Activated CD4-positive, alpha-beta T cell treated with anti-CD3 and anti-CD28 coated beads, Interleukin-2, amount 50 U/mL, for 48 hours (primary cell): Measurements from ENCODE around the gene NFKBIE.
"Not testable (repeated sequence)": the region's sequence is repeated elsewhere in the genome, so short reads cannot be mapped to it uniquely, and the experiment has no call there.

ENCODE experiments used
- DNase-seq, 2 experiments: peaks; one replicate each; pipeline ENCODE4 v3.0.0-alpha.2; 2020

NFKBIE gene

GRCh38 chr6:44238687-44239350, 26.5 kb downstream of the NFKBIE start:
- no peak for DNase-seq

- peak; percentile 79 to 84 for DNase-seq
Observed at GRCh38 chr6:44237813-44238433, 27.4 kb downstream of the NFKBIE start.

GRCh38 chr6:44237021-44237812, 28.1 kb downstream of the NFKBIE start:
- peak; percentile 79 to 84 for DNase-seq

GRCh38 chr6:44235891-44236516, 29.3 kb downstream of the NFKBIE start:
- no peak for DNase-seq

- DNase-seq: no peak
Observed at GRCh38 chr6:44235269-44235668, 30.1 kb downstream of the NFKBIE start.

GRCh38 chr6:44234101-44235025, 31.0 kb downstream of the NFKBIE start:
- DNase-seq: no peak

DNA sequence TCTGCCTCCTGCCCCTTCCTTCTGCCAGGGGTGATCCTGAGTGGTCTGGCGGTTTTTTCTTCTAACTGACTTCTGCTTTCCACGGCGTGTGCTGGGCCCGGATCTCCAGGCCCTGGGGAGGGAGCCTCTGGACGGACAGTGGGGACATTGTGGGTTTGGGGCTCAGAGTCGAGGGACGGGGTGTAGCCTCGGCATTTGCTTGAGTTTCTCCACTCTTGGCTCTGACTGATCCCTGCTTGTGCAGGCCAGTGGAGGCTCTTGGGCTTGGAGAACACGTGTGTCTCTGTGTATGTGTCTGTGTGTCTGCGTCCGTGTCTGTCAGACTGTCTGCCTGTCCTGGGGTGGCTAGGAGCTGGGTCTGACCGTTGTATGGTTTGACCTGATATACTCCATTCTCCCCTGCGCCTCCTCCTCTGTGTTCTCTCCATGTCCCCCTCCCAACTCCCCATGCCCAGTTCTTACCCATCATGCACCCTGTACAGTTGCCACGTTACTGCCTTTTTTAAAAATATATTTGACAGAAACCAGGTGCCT, 31.7 kb downstream of the NFKBIE start:
- DNase-seq: no peak

DNA sequence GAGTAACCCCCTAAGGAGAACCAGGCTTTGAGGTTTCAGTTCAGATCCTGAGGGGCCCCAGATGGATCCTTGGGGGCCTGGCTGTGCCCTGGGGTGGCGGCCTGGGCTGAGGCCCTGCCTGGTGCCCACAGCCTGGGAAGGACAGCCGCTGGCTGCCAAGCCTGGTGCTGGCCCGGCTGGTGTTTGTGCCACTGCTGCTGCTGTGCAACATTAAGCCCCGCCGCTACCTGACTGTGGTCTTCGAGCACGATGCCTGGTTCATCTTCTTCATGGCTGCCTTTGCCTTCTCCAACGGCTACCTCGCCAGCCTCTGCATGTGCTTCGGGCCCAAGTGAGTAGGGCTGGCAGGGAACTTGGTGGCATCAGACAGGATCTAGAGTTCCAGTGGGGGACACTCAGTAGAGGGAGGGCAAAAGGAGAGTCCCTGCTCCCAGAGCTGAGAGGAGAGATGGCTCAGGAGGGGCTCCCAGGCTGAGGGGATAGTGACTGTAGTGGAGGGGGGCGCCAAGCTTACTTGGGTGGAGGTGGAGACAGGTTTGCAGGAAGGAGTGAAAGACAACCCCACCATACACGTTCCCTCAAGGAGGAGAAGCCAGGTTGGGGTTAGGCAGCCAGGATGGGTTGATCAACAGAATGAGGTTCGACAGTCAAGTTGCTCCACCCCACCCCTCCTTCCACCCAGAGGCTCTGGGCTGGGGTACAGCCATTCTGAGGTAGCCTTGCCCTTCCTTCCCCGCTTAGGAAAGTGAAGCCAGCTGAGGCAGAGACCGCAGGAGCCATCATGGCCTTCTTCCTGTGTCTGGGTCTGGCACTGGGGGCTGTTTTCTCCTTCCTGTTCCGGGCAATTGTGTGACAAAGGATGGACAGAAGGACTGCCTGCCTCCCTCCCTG, 32.4 kb downstream of the NFKBIE start:
- no peak for DNase-seq

- not testable (repeated sequence) for DNase-seq
Observed at GRCh38 chr6:44231426-44231825, 33.9 kb downstream of the NFKBIE start.

GRCh38 chr6:44230034-44230675, 35.2 kb downstream of the NFKBIE start:
- no peak for DNase-seq

DNA sequence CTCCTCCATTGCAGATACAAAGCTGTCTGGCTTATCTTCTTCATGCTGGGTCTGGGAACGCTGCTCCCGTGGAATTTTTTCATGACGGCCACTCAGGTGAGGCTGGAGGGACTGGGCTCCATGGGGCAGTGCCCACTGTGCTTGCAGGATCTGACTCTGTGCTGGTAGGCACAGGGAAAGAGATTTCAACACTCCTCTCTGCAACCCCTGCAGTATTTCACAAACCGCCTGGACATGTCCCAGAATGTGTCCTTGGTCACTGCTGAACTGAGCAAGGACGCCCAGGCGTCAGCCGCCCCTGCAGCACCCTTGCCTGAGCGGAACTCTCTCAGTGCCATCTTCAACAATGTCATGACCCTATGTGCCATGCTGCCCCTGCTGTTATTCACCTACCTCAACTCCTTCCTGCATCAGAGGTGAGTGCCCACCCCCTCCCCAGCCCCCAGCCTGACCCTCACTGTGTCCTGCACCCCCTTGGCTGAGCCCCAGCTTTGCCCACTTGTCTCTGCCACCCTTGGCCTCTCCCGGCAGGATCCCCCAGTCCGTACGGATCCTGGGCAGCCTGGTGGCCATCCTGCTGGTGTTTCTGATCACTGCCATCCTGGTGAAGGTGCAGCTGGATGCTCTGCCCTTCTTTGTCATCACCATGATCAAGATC, 35.8 kb downstream of the NFKBIE start:
- DNase-seq: no peak

- no peak for DNase-seq
Observed at GRCh38 chr6:44228836-44229235, 36.5 kb downstream of the NFKBIE start.

GRCh38 chr6:44228433-44228832, 36.9 kb downstream of the NFKBIE start:
- DNase-seq: no peak

DNA sequence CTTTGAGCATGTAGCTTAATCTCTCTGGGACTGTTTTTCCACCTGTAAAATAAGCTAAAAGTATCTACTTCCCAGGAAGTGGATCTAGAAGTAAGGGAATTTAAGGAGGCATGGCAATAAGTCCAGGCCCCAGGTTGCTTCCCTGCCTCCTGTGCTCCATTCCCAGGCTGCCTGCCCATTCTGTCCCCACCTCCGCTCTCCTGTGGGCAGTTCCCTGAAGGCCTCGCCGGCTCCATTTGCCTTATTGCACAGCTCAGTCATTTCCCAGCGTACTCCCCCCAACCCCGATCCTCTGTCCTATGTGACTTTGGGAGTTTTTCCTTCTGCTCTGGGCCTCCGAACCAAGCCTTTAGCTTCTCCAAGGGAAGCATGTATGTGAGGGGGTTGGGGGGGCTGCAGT, 37.3 kb downstream of the NFKBIE start:
- DNase-seq: no peak

- no peak for DNase-seq
Observed at GRCh38 chr6:44227148-44227793, 38.1 kb downstream of the NFKBIE start.

GRCh38 chr6:44226368-44227147, 38.8 kb downstream of the NFKBIE start:
- no peak for DNase-seq

DNA sequence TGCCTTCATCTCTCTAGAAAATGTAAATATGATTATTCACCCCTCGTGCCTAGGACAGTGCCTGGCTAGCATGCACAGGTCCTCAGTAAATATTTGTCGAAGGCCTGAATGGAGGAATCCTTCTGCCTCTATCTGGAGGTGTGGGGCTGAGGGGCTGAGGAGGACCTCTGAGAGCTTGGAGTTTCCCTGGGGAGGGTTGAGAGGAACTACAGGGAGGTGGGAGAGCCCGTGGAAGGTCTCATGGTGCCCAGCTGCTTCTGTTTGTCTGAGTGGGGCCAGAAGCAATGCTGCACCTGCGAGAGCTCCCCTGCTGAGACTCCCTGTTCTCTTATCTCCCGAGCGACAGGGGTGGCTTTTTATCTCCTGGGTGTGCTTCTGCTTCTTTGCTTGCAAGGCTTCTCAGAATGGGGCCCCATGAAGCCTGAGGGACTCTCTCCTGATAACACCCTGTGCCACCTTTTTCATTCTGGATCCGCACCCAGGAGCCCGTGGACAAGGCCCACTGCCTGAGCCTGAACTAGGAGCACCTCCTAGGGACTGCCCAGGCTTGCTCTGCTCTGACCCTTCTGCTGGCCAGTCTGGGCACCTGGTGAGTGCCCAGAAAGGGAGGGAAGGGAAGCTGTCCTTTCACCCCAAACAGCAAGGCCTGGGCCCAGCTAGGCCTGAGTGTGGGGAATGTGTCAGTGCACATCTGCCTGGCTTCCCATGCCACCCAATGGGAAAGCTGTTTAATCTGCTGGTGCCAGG, 39.6 kb downstream of the NFKBIE start:
- no peak for DNase-seq

- DNase-seq: no peak
Observed at GRCh38 chr6:44224965-44225305, 40.4 kb downstream of the NFKBIE start.
